Mononuclear cell (primary cell): ENCODE data around the gene ACP2. TPM values are rescaled to one million over a fixed set of nuclear protein-coding genes. Genes with fewer than 3 reads are reported as not detected.

Experiments
- H3K27me3 ChIP-seq: 2 replicates; pipeline ENCODE4 v1.6.0; 2011; ENCODE audit warnings: low read length, control low read depth; ENCODE audit not compliant: insufficient read depth
- H3K4me1 ChIP-seq: 2 replicates; pipeline ENCODE4 v1.5.1; 2011; ENCODE audit warnings: mild to moderate bottlenecking, low read length, control low read depth; ENCODE audit not compliant: insufficient read depth
- H3K4me3 ChIP-seq: 2 replicates; pipeline ENCODE4 v1.5.1; 2011; ENCODE audit warnings: mild to moderate bottlenecking, low read length, moderate library complexity
- H3K9me3 ChIP-seq: 2 replicates; pipeline ENCODE4 v1.5.1; 2011; ENCODE audit warnings: low read depth, mild to moderate bottlenecking, control low read depth, low read length
- total RNA-seq: library from RNA; depleted of rRNA; stranded (reverse); fragments of >200 nt; gene quantifications from one replicate; pipeline ENCODE4 v1.2.3, GENCODE V29; 2012

Gene ACP2
- total RNA-seq, 1 donor = 9.2 TPM

DNA sequence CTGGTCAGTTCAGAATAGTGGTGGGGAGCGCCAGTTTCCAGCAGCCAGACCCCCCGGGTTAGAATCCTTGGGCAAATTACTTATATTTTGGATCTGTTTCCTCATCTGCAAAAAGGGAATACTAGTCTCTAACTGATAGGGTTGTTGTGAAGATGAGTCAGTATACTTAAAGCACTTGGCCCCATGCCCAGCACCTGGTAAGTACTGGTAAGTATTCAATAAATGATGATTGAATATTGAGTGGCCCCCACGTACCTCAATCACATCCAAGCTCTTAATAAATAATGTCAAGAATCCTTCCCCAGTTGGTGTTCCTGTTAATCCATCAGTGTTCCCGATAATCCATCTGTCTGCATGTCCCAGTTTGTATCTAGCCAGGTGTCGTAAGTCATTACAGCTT is 12.1 kb downstream of the ACP2 start:
- H3K4me3 ChIP-seq = no peak overlapping the region
- H3K27me3 ChIP-seq = no peaks in the 10 kb centered on the region
- H3K9me3 ChIP-seq = no peaks in the 10 kb centered on the region
- no peaks in the 10 kb centered on the region for H3K4me1 ChIP-seq

DNA sequence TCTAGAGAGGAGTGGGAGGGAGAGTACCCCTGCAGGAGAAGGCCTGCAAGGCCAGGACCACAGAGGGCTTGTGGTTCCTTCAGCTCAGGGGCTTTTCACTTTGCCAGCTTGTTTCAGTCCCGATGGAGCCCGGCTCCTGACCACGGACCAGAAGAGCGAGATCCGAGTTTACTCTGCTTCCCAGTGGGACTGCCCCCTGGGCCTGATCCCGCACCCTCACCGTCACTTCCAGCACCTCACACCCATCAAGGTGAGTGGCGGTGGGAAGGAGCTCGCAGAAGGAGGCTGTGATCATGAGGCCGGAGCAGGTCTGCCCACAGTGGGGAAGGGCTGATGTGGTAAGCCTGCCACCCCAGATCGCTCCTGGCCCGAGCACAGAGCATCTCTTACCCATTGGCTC is 13.5 kb downstream of the ACP2 start:
- H3K9me3 ChIP-seq = no peaks in the 10 kb centered on the region

DNA sequence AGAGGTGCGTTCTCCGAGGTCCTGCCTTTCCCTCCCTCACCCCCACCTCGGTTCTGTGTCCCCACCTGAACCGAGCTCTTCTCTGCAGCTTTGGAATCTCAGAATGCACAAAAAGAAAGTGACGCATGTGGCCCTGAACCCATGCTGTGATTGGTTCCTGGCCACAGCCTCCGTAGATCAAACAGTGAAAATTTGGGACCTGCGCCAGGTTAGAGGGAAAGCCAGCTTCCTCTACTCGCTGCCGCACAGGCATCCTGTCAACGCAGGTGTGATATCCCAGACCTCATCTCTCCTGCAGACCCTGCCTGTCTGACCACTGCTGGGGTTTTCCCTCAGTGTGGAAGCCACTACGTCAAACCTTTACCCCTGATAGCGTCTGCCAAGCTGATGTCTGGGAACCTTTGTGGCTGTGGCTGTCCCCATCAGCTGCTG is 13.9 kb downstream of the ACP2 start:
- H3K4me3 ChIP-seq = no peak overlapping the region
- H3K4me1 ChIP-seq = no peaks in the 10 kb centered on the region
- H3K9me3 ChIP-seq = no peaks in the 10 kb centered on the region
- no peaks in the 10 kb centered on the region for H3K27me3 ChIP-seq

More for the DNA sequence above, 13.5 kb downstream of the ACP2 start:
- no peaks in the 10 kb centered on the region for H3K27me3 ChIP-seq
- H3K4me1 ChIP-seq = no peaks in the 10 kb centered on the region
- no peak overlapping the region for H3K4me3 ChIP-seq

DNA sequence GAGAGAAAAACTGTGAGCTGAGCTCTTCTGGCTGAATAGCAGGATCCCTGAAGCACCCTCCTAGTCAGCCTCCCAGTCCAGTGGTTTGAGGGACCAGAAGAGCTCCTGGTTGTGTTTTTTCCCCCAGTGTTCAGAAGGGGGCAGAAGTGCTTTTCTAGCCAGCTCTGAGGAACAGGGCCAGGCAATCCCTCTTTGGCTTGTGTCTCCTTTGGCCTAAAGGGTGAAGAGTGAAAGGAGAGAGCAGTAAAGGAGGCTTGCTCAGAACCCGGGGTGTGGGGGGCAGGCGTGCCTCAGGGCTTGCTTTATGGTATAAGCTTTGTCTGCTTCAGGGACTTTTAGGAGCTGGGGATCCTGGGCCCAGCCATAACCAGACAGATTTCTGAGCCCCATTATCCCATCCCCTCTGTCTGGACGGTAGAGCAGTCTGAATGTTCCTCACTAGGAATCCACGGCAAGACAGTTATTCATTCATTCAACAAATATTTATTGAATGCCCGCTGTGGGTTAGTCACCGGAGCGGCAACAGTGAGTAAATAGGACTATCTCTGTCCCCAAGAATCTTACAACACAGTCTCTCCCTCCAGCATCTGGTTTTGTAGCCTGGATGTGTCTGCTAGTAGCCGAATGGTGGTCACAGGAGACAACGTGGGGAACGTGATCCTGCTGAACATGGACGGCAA is 14.5 kb downstream of the ACP2 start:
- H3K9me3 ChIP-seq = no peaks in the 10 kb centered on the region
- no peaks in the 10 kb centered on the region for H3K4me1 ChIP-seq
- no peak overlapping the region for H3K4me3 ChIP-seq
- H3K27me3 ChIP-seq = no peaks in the 10 kb centered on the region

DNA sequence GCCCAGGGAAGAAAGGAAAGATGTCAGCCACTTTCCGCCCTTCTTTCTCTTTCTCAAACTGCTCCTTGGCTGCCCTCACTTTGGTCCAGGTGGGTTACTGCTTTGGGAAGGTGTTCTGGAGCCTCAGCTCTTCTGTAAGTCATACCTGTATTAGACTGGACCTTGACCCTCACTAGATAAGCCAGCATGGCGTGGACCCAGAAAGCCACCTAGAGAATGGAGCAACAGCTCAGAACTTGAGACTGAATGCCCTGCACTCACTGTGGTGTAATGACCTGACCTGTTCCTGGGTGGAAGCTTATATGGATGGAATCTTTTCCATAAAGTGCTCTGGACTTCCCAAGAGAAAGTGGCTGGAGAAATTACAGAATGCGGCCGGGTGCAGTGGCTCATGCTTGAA is 15.6 kb downstream of the ACP2 start:
- no peak overlapping the region for H3K4me3 ChIP-seq
- no peaks in the 10 kb centered on the region for H3K9me3 ChIP-seq
- H3K4me1 ChIP-seq = no peaks in the 10 kb centered on the region
- no peaks in the 10 kb centered on the region for H3K27me3 ChIP-seq

DNA sequence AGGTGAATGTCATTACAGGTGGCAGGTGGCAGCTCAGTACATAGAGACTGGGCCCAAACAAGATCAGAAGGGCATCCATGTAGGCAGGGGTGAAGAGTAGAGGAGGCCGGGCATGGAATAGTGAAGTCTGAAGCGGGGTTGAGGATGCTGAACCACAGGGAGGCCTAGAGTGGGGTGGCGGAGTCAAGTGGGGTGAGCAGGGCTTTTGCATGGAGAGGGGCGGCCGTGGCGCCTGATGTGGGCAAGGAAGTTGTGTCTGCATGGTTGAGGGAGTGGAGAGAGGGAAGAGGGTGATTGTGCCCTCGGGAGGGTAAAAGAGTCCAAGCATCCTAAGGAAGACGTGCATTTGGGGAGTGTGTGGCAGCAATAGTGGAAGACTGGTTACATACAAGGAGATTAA is 19.5 kb downstream of the ACP2 start:
- H3K4me3 ChIP-seq = no peak overlapping the region
- no peaks in the 10 kb centered on the region for H3K9me3 ChIP-seq
- H3K27me3 ChIP-seq = no peaks in the 10 kb centered on the region
- H3K4me1 ChIP-seq = peaks cover 9% of the 10 kb centered on the region

DNA sequence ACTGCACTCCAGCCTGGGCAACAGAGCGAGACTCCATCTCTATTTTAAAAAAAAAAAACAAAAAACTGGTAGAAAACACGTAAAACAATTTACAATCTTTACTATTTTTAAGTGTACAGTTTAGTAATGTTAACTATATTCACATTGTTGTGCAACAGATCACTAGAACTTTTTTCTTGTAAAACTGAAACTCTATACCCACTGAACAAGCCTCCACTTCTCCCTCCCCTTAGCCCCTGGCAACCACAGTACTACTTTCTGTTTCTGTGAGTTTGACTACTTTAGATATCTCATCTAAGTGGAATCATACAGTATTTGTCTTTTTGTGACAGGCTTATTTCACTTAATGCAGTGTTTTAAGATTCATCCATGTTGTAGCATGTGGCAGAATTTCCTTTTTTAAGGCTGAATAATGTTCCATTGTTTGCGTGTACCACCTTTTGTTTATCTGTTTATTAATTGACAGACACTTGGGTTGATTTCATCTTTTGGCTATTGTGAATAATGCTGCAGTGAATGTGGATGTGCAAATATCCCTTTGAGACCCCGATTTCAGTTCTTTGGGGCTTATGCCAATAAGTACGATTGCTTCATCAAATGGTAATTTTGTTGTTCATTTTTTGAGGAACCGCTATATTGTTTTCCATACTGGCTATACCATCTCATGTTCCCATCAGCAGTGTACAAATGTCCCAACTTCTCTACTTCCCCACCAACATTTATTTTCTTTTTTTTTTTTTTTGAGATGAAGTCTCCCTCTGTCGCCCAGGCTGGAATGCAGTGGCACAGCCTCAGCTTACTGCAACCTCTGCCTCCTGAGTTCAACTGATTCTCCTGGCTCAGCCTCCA is 22.8 kb downstream of the ACP2 start:
- Histone ChIP-seq H3K9me3 (no peaks in the 10 kb centered on the region), H3K4me3 (no peak overlapping the region), H3K27me3 (no peaks in the 10 kb centered on the region), H3K4me1 (peaks cover 9% of the 10 kb centered on the region)

DNA sequence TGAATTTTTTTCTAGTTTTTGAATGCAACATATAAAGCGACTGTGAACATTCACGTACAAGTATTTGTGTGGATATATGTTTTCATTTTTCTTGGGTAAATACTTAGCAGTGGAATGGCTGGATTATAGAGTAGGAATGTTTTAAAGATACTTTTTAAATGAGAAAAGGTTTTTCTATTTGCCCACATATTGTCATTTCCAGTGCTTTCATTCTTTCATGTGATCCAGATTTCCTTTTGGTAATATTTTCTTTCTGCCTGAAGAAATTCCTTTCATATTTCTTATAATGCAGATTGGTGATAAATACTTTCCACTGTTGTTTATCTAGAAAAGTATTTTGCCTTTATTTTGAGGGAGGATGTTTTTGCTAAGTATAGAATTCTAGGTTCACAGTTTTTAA is 25.9 kb downstream of the ACP2 start:
- Histone ChIP-seq H3K9me3 (no peaks in the 10 kb centered on the region), H3K4me1 (peaks cover 9% of the 10 kb centered on the region), H3K4me3 (no peak overlapping the region), H3K27me3 (no peaks in the 10 kb centered on the region)

DNA sequence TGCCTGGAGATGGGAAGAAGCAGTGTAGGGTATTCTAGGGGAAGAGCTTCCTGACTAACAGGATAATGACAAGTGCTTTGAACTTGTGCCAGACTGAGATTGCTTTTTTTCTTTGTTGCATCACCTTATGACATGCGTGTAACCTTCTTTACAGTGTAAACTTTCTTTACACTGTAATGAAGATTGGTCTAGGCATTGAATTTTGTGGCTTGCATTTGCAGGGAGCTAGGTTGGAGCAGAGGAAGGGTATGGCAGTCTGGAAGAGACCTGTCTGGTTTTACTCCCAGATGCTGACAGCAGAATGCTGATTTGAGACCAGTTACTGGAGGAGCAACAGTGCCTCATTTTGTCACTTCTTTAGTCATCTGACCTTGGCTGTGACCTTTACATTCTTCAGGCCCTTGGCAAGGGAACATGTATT is 28.2 kb downstream of the ACP2 start:
- Histone ChIP-seq H3K9me3 (no peaks in the 10 kb centered on the region), H3K27me3 (no peaks in the 10 kb centered on the region), H3K4me1 (peaks cover 18% of the 10 kb centered on the region), H3K4me3 (no peak overlapping the region)

DNA sequence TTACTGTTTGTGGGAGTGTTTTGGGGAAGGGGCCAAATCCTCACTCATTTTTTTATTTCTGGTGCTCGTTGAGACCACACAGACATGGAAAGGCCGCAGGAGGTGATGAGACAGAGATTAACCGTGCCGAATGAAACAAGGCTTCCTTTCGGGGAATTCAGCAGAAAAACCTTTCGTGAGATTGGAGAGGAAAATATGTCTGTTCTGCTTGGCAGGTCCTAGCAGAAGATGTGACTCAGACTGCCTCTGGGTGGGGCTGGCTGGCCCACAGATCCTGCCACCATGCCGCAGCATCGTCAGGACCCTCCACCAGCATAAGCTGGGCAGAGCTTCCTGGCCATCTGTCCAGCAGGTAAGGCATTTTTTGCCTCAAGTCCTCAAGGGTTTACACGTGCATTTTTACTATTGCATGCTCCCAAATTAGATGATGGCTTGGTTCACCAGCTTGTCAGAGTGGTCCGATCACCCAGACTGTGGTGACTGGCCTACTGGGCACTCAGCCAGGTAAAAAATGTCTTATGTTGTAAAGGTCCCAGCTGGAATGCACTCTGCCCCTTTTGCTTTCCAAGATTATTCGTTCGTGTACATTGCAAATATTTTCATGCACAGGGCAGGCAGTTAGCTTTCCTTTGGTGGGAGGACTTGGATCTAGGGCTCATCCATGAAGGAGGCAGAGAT is 32.4 kb downstream of the ACP2 start:
- no peaks in the 10 kb centered on the region for H3K9me3 ChIP-seq
- no peaks in the 10 kb centered on the region for H3K27me3 ChIP-seq
- H3K4me3 ChIP-seq = peak overlapping the region; percentile 76
- H3K4me1 ChIP-seq = peaks cover 27% of the 10 kb centered on the region

DNA sequence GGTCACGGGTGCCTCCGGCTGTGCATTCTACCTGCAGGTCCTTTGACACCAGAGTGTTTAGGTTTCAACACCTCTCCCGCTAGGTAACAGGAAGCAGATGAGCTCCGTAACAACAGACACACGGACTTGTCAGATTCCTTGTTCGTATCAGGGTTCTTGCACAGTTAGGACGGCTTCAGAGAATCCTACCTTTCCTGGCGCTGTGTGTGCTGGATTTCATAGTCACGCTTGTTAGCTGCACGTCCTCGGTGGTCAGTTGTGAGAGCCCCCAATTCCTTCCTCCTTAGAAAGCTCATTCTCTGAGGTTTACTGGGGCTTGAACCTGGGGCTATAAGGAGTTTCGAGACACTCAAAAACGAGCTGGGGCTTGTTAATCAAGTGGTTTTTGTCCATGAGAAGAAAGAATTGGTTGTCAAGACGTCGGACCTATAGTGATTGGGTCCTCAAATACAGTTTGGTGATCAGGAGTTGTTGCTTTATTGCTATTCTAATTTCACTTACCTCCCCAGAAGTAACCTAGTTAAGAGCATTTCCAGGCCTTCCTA is 33.2 kb downstream of the ACP2 start:
- no peaks in the 10 kb centered on the region for H3K9me3 ChIP-seq
- H3K4me1 ChIP-seq = peaks cover 27% of the 10 kb centered on the region
- peak overlapping the region; percentile 76 for H3K4me3 ChIP-seq
- H3K27me3 ChIP-seq = no peaks in the 10 kb centered on the region

DNA sequence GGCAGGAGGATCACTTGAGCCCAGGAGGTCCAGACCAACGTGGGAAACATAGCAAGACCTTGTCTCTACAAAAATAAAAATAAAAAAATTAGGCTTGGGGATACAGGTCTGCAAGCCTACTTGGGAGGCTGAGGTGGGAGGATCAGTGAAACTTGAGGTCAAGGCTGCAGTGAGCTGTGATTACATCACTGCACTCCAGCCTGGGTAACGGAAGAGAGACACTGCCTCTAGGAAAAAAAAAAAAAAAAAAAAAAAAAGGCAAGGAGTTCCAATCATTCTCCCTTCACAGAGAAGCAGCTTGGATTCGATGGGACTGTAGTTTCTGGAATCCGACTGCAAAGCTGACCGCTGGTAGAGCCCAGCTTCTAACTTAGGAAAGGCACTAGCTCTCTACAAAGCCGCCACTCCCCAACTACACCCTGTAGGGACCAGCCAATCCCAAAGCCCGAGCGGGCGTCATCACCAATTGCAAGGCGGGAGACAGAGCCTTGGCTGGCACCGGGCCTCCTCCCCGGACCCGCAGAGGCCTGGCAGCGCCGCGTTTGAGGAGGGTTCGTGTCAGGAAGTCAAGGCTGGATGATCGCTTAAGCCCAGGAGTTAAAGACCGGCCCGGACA is 34.6 kb downstream of the ACP2 start:
- H3K4me1 ChIP-seq = peaks cover 27% of the 10 kb centered on the region
- H3K9me3 ChIP-seq = no peaks in the 10 kb centered on the region
- no peaks in the 10 kb centered on the region for H3K27me3 ChIP-seq
- H3K4me3 ChIP-seq = peak overlapping the region; percentile 76

DNA sequence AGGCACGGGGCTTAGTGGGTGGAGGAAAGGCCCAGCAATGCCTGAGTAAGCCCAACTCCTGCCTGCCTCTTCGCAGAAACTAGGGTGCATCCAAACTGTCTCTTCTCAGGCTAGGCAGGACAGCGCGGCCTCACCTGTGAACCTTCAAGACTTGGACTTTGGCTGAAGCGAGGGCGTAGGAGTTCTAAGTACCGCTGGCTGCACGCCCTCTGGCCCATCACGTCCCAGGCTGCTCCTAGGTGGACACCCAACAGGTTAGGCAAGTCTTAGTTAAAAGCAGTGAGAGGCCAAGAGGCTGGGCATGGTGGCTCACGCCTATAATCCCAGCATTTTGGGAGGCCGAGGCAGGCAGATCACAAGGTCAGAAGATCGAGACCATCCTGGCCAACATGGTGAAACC is 35.7 kb downstream of the ACP2 start:
- Histone ChIP-seq H3K4me1 (peaks cover 27% of the 10 kb centered on the region), H3K9me3 (no peaks in the 10 kb centered on the region), H3K27me3 (no peaks in the 10 kb centered on the region), H3K4me3 (no peak overlapping the region)

DNA sequence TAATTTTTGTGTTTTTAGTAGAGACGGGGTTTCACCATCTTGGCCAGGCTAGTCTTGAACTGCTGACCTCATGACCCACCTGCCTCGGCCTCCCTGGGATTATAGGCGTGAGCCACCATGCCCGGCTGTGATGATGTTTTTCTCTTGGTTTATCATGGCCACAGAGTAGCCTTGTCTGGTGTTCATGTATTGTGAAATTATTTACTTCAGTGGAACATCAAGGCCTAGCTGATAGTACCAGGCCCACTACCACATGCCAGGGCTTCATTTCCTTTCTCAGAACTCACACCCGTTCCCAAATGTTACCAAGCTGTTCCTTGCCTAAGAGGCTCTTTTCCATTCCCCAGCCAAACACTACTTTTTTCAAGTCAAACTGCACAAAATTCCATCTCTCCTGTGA is 40.0 kb downstream of the ACP2 start:
- Histone ChIP-seq H3K27me3 (no peaks in the 10 kb centered on the region), H3K9me3 (no peaks in the 10 kb centered on the region), H3K4me3 (no peak overlapping the region), H3K4me1 (peaks cover 2% of the 10 kb centered on the region)
